Measurements from ENCODE around the gene FHIT. TPM values are rescaled to one million over a fixed set of nuclear protein-coding genes. Genes with fewer than 3 reads are reported as not detected.

Gene FHIT
- total RNA-seq, 1 donor from 2014 or later = 16.1 TPM

- Mint-ChIP-seq H3K27ac (no peak overlapping the region), H3K4me1 (ENCODE audit: low read depth) (peaks cover 29% of the 10 kb centered on the region), H3K4me3 (ENCODE audit: low read depth) (no peak overlapping the region), H3K36me3 (ENCODE audit: insufficient read depth) (no peaks in the 10 kb centered on the region), H3K27me3 (no peaks in the 10 kb centered on the region), H3K9me3 (ENCODE audit: low read depth) (no peaks in the 10 kb centered on the region)
- DNase-seq (ENCODE audit: low spot score, unreplicated experiment) = no peak
- no peak for TF ChIP-seq CTCF (IDR thresholded peaks at IDR 0.05; ENCODE audit: unreplicated experiment)
Measured at GRCh38 chr3:60101621-60102020, 1149.6 kb downstream of the FHIT start.

DNA sequence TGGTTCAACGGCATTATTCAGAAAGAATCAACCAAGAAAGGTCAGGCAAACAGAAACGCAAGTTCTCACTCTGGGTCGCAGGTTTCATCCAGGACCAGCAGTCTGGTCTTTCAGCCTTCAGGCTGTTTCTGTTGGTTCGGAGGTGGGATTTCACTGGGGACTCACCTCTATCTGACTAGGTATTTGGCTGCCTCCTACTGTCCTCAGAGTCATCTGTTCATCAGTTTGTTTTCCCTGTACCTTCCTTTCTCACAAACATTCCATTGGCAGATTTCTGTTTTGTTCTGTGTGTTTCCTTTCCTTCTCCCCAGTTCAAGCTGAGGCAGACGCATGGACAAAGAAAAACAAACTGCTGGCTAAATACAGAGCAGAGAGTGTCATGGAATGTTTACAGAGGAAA lies 1154.8 kb downstream of the FHIT start:
- Mint-ChIP-seq H3K36me3 (ENCODE audit: insufficient read depth) (no peaks in the 10 kb centered on the region), H3K4me1 (ENCODE audit: low read depth) (peaks cover 17% of the 10 kb centered on the region), H3K9me3 (ENCODE audit: low read depth) (peaks cover 10% of the 10 kb centered on the region), H3K27ac (peak overlapping the region; percentile 75), H3K4me3 (ENCODE audit: low read depth) (no peak overlapping the region), H3K27me3 (peaks cover 2% of the 10 kb centered on the region)
- no peak for DNase-seq (ENCODE audit: low spot score, unreplicated experiment)
- TF ChIP-seq CTCF (IDR thresholded peaks at IDR 0.05; ENCODE audit: unreplicated experiment) = no peak

DNA sequence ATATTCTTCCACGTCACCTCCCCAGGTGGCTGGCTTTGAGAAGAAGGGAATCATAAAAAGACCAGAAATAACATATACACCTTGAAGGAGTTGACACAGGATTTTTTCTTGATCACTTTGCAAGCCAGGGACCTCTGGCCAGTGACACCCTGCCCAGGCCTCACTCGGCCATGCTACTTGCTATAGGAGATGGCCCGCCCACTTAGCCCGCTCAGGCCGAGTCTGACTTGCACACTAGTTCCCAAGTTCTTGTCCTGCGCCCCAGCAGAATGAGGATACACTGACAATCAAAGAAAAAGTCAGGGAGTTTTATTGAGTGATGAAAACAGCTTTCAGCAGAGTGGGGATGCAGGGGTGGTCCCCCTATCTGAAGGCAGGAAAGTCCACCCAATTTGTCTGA lies 1155.3 kb downstream of the FHIT start:
- DNase-seq (ENCODE audit: low spot score, unreplicated experiment) = no peak
- no peak for TF ChIP-seq CTCF (IDR thresholded peaks at IDR 0.05; ENCODE audit: unreplicated experiment)
- Mint-ChIP-seq H3K36me3 (ENCODE audit: insufficient read depth) (no peaks in the 10 kb centered on the region), H3K27me3 (peaks cover 2% of the 10 kb centered on the region), H3K9me3 (ENCODE audit: low read depth) (peaks cover 10% of the 10 kb centered on the region), H3K27ac (peak overlapping the region; percentile 75), H3K4me3 (ENCODE audit: low read depth) (no peak overlapping the region), H3K4me1 (ENCODE audit: low read depth) (peaks cover 13% of the 10 kb centered on the region)

DNA sequence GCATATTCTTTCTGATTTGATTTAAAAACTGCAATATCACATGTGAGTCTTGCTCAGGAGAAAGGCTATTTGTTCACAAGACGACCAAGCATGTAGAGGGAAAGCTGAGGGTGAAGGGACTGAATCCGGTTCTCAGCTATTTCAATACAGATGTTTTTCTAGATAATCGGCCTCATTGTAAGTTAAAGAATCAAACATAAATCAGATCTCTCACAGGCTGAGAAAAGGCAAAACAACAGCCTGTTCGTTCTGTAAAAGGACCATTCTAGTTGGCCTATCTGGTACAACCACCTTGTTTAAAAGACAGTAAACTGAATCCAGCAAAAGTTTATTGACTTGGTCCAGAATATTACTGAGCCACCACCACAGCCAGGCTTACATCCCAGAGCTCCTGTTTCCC lies 1155.7 kb downstream of the FHIT start:
- no peak for DNase-seq (ENCODE audit: low spot score, unreplicated experiment)
- Mint-ChIP-seq H3K27me3 (peaks cover 2% of the 10 kb centered on the region), H3K4me3 (ENCODE audit: low read depth) (no peak overlapping the region), H3K4me1 (ENCODE audit: low read depth) (peaks cover 13% of the 10 kb centered on the region), H3K36me3 (ENCODE audit: insufficient read depth) (no peaks in the 10 kb centered on the region), H3K27ac (no peak overlapping the region), H3K9me3 (ENCODE audit: low read depth) (peaks cover 10% of the 10 kb centered on the region)
- TF ChIP-seq CTCF (IDR thresholded peaks at IDR 0.05; ENCODE audit: unreplicated experiment) = no peak

DNA sequence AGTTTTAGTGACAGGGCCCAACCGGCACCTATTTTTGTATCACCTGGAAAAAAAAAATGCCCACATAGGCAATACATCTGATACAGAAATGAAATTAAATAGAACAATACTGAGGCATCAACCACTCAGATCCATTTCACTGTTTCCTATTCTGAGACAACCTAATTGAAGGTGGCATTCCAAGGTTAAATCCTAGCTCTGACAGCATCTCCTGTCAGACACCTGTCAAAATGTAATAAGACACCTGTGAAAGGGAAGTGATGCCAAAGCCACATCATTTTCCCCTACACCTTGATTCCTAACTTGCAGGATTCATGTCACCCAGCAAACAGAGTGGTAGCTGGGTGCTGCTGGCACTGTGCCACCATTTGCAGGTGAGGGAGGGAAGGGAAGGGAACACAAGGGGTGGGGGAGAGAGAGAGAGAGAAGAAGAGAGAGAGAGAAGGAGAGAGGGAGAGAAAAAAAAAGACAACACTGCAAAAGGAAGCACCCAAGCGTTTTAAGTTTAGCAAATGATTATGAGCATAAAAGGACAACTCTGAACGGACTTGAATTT lies 1156.8 kb downstream of the FHIT start:
- Mint-ChIP-seq H3K4me1 (ENCODE audit: low read depth) (peaks cover 13% of the 10 kb centered on the region), H3K36me3 (ENCODE audit: insufficient read depth) (no peaks in the 10 kb centered on the region), H3K27me3 (peaks cover 2% of the 10 kb centered on the region), H3K9me3 (ENCODE audit: low read depth) (peaks cover 10% of the 10 kb centered on the region), H3K4me3 (ENCODE audit: low read depth) (no peak overlapping the region), H3K27ac (no peak overlapping the region)
- no peak for DNase-seq (ENCODE audit: low spot score, unreplicated experiment)
- TF ChIP-seq CTCF (IDR thresholded peaks at IDR 0.05; ENCODE audit: unreplicated experiment) = no peak
